H9 (cell line): ENCODE results near the gene CGA. TPM values are rescaled to one million over a fixed set of nuclear protein-coding genes. Genes with fewer than 3 reads are reported as not detected.
"Not testable (repeated sequence)": the region's sequence is repeated elsewhere in the genome, so short reads cannot be mapped to it uniquely, and the experiment has no call there.

Experiments
- DNase-seq: peaks from one replicate; pipeline ENCODE4 v3.0.0-alpha.2; 2017
- H2AFZ ChIP-seq: one replicate; pipeline ENCODE4 v1.6.1; 2013; ENCODE audit warnings: mild to moderate bottlenecking, low read length, control low read depth, moderate library complexity
- H2AK5ac ChIP-seq: 2 replicates; pipeline ENCODE4 v1.6.1; 2013; ENCODE audit warnings: low read length, control low read depth, mixed read lengths; ENCODE audit not compliant: insufficient read length
- H2BK120ac ChIP-seq: one replicate; pipeline ENCODE4 v1.6.1; 2013; ENCODE audit warnings: low read depth, mild to moderate bottlenecking, low read length, control low read depth, inconsistent platforms; ENCODE audit not compliant: poor library complexity, severe bottlenecking
- H2BK12ac ChIP-seq: 2 replicates; pipeline ENCODE4 v1.6.1; 2013; ENCODE audit warnings: low read length, control low read depth, mixed read lengths, low read depth; ENCODE audit not compliant: insufficient read length
- H2BK15ac ChIP-seq: 2 replicates; pipeline ENCODE4 v1.6.1; 2013; ENCODE audit warnings: low read depth, low read length, control low read depth
- H2BK20ac ChIP-seq: one replicate; pipeline ENCODE4 v1.6.1; 2013; ENCODE audit warnings: low read depth, mild to moderate bottlenecking, low read length, control low read depth, inconsistent platforms; ENCODE audit not compliant: poor library complexity, severe bottlenecking
- H2BK5ac ChIP-seq: 2 replicates; pipeline ENCODE4 v1.6.1; 2013; ENCODE audit warnings: low read length, control low read depth, mixed read lengths; ENCODE audit not compliant: insufficient read length
- H3K14ac ChIP-seq: 2 replicates; pipeline ENCODE4 v1.6.1; 2013; ENCODE audit warnings: low read length, control low read depth; ENCODE audit not compliant: insufficient read depth
- H3K18ac ChIP-seq: 2 replicates; pipeline ENCODE4 v1.6.1; 2013; ENCODE audit warnings: low read depth, mild to moderate bottlenecking, mixed read lengths, low read length, control low read depth; ENCODE audit not compliant: insufficient read length
- H3K23ac ChIP-seq: 2 replicates; pipeline ENCODE4 v1.6.1; 2013; ENCODE audit warnings: low read length, control low read depth, mixed read lengths, low read depth; ENCODE audit not compliant: insufficient read length
- H3K23me2 ChIP-seq: 2 replicates; pipeline ENCODE4 v1.6.1; 2013; ENCODE audit warnings: low read depth, mild to moderate bottlenecking, mixed read lengths, low read length, control low read depth; ENCODE audit not compliant: insufficient read length, poor library complexity, severe bottlenecking
- H3K27ac ChIP-seq: 2 replicates; pipeline ENCODE4 v1.5.1; 2013; ENCODE audit warnings: low read length, control low read depth, mixed read lengths, low read depth; ENCODE audit not compliant: insufficient read length
- H3K27me3 ChIP-seq: 2 replicates; pipeline ENCODE4 v1.6.1; 2013; ENCODE audit warnings: low read length, control low read depth, inconsistent platforms; ENCODE audit not compliant: insufficient read depth
- H3K4ac ChIP-seq: 2 replicates; pipeline ENCODE4 v1.6.1; 2013; ENCODE audit warnings: low read depth, mild to moderate bottlenecking, control low read depth, inconsistent platforms, low read length, moderate library complexity
- H3K4me1 ChIP-seq: 2 replicates; pipeline ENCODE4 v1.6.1; 2013; ENCODE audit warnings: low read length, control low read depth, inconsistent platforms; ENCODE audit not compliant: insufficient read depth
- H3K4me2 ChIP-seq: 2 replicates; pipeline ENCODE4 v1.6.1; 2013; ENCODE audit warnings: low read length, control low read depth, mixed read lengths; ENCODE audit not compliant: insufficient read length, insufficient read depth
- H3K56ac ChIP-seq: 2 replicates; pipeline ENCODE4 v1.6.1; 2013; ENCODE audit warnings: low read depth, mild to moderate bottlenecking, mixed read lengths, low read length, control low read depth; ENCODE audit not compliant: insufficient read length
- H3K79me1 ChIP-seq: 2 replicates; pipeline ENCODE4 v1.6.1; 2013; ENCODE audit warnings: low read depth, mild to moderate bottlenecking, moderate library complexity, low read length, control low read depth, inconsistent platforms; ENCODE audit not compliant: insufficient read depth, poor library complexity, severe bottlenecking
- H3K79me2 ChIP-seq: 2 replicates; pipeline ENCODE4 v1.6.1; 2013; ENCODE audit warnings: low read length, control low read depth, inconsistent platforms; ENCODE audit not compliant: insufficient read depth
- H3K9ac ChIP-seq: 2 replicates; pipeline ENCODE4 v1.6.1; 2013; ENCODE audit warnings: low read length, control low read depth, mixed read lengths; ENCODE audit not compliant: insufficient read length; ENCODE audit errors: extremely low read depth
- H3K9me3 ChIP-seq: one replicate; pipeline ENCODE4 v1.6.1; 2013; ENCODE audit warnings: low read depth, low read length, inconsistent platforms; ENCODE audit not compliant: control insufficient read depth
- H3T11ph ChIP-seq: one replicate; pipeline ENCODE4 v1.6.1; 2013; ENCODE audit warnings: mild to moderate bottlenecking, low read length, control low read depth, inconsistent platforms
- H4K20me1 ChIP-seq: one replicate; pipeline ENCODE4 v1.6.1; 2013; ENCODE audit not compliant: control insufficient read depth, insufficient read length, insufficient read depth
- H4K5ac ChIP-seq: 2 replicates; pipeline ENCODE4 v1.6.1; 2013; ENCODE audit warnings: low read depth, mild to moderate bottlenecking, mixed read lengths, low read length, control low read depth; ENCODE audit not compliant: insufficient read length
- H4K8ac ChIP-seq: replicated peaks from 2 replicates; pipeline ENCODE4 v1.6.1; 2013; ENCODE audit warnings: low read length, control low read depth, mixed read lengths, low read depth; ENCODE audit not compliant: insufficient read length
- H4K91ac ChIP-seq: 2 replicates; pipeline ENCODE4 v1.6.1; 2013; ENCODE audit warnings: low read depth, mild to moderate bottlenecking, moderate library complexity, mixed read lengths, low read length, control low read depth; ENCODE audit not compliant: insufficient read length
- H3K27ac Mint-ChIP-seq, 3 experiments: 2 replicates in 2 of 3; 3 replicates in 1 of 3; pipeline ENCODE4 v1.8.0; 2020 to 2021; ENCODE audit warnings: mixed read lengths in 3 of 3, mild to moderate bottlenecking in 1 of 3, moderate library complexity in 1 of 3
- H3K27me3 Mint-ChIP-seq: 2 replicates; pipeline ENCODE4 v1.8.0; 2021; ENCODE audit warnings: low read depth, mild to moderate bottlenecking, moderate library complexity, mixed read lengths
- H3K36me3 Mint-ChIP-seq, 3 experiments: 2 replicates in 2 of 3; 3 replicates in 1 of 3; pipeline ENCODE4 v1.8.0; 2020 to 2021; ENCODE audit warnings: low read depth in 3 of 3, mixed read lengths in 3 of 3; ENCODE audit not compliant: insufficient read depth in 1 of 3
- H3K4me1 Mint-ChIP-seq, 2 experiments: 2 replicates each; pipeline ENCODE4 v1.8.0; 2020; ENCODE audit warnings: mixed read lengths in 2 of 2
- H3K4me3 Mint-ChIP-seq, 2 experiments: 2 replicates in 1 of 2; 3 replicates in 1 of 2; pipeline ENCODE4 v1.8.0; 2020 to 2021; ENCODE audit warnings: mild to moderate bottlenecking in 2 of 2, mixed read lengths in 2 of 2, moderate library complexity in 1 of 2
- H3K9me3 Mint-ChIP-seq, 2 experiments: 2 replicates in 1 of 2; 3 replicates in 1 of 2; pipeline ENCODE4 v1.8.0; 2020; ENCODE audit warnings: mild to moderate bottlenecking in 2 of 2, mixed read lengths in 2 of 2, moderate library complexity in 1 of 2
- WGBS: extraction: QIAGEN DNeasy Blood & Tissue Kit; methylation state at CpG from one replicate; pipeline ENCODE4 v1.1.7; 2013; ENCODE audit warnings: missing lambda C conversion rate, low lambda C conversion rate, mixed read lengths; ENCODE audit not compliant: insufficient read length; ENCODE audit errors: extremely low coverage; 5-methylcytosine and 5-hydroxymethylcytosine counted together
- long read RNA-seq: library from polyadenylated mRNA; unstranded; transcript quantifications from one replicate; pipeline ENCODE4 v2.0.0, GENCODE V29; 2020
- total RNA-seq: library from RNA; stranded (reverse); gene quantifications from 2 replicates; pipeline ENCODE4 v1.2.1, GENCODE V29; 2021
- TF ChIP-seq, protein P1 (sequence below): fragments of 200-600 bp; sonication (generic); conservative IDR thresholded peaks from 3 replicates; pipeline ENCODE4 v1.8.0; 2021; ENCODE audit warnings: antibody characterized with exemption, mild to moderate bottlenecking

The CGA gene
- not detected in 2 replicates for total RNA-seq
- long read RNA-seq: 0 reads

DNA sequence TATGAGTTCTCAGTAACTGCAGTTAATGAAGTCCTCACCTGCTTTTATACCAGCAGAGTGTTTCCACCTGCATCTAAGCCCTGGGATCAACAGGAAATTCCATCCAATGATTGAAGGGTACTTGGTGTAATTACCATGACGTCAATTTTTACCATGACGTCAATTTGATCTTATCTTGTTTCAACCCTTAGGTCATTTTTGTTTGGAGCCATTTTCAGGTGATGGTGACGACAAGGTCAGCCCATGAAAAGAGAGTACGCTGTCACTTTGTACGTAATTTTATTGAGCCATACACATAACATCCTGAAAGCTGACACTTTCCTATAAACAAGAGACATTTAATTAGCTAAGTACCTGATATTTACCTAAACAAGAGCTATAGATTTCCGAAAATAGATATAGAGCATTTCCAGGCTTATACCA, at the start of gene CGA:
CGA (minus strand) TSS at position 20 of the 423 bp plus-strand sequence. CDS start 6,906 bp downstream, outside the sequence.
- H3K4me1 ChIP-seq: no peaks in the 10 kb centered on the region
- no peaks in the 10 kb centered on the region for H3K9me3 ChIP-seq
- H3K27me3 ChIP-seq: no peaks in the 10 kb centered on the region
- no peak within 1 kb of the TSS for H3K14ac ChIP-seq
- no peak within 1 kb of the TSS for H3K4ac ChIP-seq
- H3K56ac ChIP-seq: no peak within 1 kb of the TSS
- TF ChIP-seq, protein P1, sequence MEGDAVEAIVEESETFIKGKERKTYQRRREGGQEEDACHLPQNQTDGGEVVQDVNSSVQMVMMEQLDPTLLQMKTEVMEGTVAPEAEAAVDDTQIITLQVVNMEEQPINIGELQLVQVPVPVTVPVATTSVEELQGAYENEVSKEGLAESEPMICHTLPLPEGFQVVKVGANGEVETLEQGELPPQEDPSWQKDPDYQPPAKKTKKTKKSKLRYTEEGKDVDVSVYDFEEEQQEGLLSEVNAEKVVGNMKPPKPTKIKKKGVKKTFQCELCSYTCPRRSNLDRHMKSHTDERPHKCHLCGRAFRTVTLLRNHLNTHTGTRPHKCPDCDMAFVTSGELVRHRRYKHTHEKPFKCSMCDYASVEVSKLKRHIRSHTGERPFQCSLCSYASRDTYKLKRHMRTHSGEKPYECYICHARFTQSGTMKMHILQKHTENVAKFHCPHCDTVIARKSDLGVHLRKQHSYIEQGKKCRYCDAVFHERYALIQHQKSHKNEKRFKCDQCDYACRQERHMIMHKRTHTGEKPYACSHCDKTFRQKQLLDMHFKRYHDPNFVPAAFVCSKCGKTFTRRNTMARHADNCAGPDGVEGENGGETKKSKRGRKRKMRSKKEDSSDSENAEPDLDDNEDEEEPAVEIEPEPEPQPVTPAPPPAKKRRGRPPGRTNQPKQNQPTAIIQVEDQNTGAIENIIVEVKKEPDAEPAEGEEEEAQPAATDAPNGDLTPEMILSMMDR: no peak
- no peak within 1 kb of the TSS for H3K23ac ChIP-seq
- no peak within 1 kb of the TSS for H2BK20ac ChIP-seq
- no peaks in the 10 kb centered on the region for H3K23me2 ChIP-seq
- Mint-ChIP-seq H3K9me3 (no peaks in the 10 kb centered on the region), H3K27ac (no peak within 1 kb of the TSS), H3K4me1 (no peaks in the 10 kb centered on the region), H3K27me3 (no peaks in the 10 kb centered on the region), H3K4me3 (no peak within 1 kb of the TSS), H3K36me3 (no peaks in the 10 kb centered on the region)
- no peak within 1 kb of the TSS for H2BK5ac ChIP-seq
- WGBS: no CpG with 5 or more reads among the region's 6 CpGs
- no peak within 1 kb of the TSS for H4K91ac ChIP-seq
- no peaks in the 10 kb centered on the region for H3K79me1 ChIP-seq
- no peaks in the 10 kb centered on the region for H3K79me2 ChIP-seq
- no peak within 1 kb of the TSS for H2BK12ac ChIP-seq
- no peak within 1 kb of the TSS for H3T11ph ChIP-seq
- H3K9ac ChIP-seq: no peak within 1 kb of the TSS
- H4K5ac ChIP-seq: no peak within 1 kb of the TSS
- H3K27ac ChIP-seq: no peak within 1 kb of the TSS
- no peak within 1 kb of the TSS for H2BK120ac ChIP-seq
- no peak within 1 kb of the TSS for H4K8ac ChIP-seq
- H2BK15ac ChIP-seq: no peak within 1 kb of the TSS
- no peak within 1 kb of the TSS for H3K4me2 ChIP-seq
- no peak within 1 kb of the TSS for H2AFZ ChIP-seq
- no peak within 1 kb of the TSS for H2AK5ac ChIP-seq
- H4K20me1 ChIP-seq: no peaks in the 10 kb centered on the region
- no peak for DNase-seq
- no peak within 1 kb of the TSS for H3K18ac ChIP-seq

DNA sequence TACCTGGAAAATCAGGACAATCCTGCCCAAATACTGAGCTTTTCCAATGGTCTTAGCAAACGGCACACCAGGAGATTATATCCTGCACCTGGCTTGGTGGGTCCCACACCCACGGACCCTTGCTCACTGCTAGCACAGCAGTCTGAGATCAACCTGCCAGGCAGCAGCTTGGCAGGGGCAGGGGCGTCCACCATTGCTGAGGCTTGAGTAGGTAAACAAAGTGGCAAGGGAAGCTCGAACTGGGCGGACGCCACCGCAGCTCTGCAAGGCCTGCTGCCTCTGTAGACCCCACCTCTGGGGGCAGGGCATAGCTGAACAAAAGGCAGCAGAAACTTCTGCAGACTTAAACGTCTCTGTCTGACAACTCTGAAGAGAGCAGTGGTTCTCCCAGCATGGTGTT, 45.0 kb upstream of the CGA start:
- H3K4me3 Mint-ChIP-seq, H3K4me2 ChIP-seq, H3K9ac ChIP-seq, H2BK12ac ChIP-seq, H2BK20ac ChIP-seq, H3K27me3 ChIP-seq, H2BK120ac ChIP-seq, H2AK5ac ChIP-seq, H3K4me1 Mint-ChIP-seq, H3K4ac ChIP-seq, H4K20me1 ChIP-seq, H2AFZ ChIP-seq, H3K18ac ChIP-seq, H3K27ac ChIP-seq, H3K23me2 ChIP-seq, H3K79me1 ChIP-seq, H4K5ac ChIP-seq, H3K9me3 ChIP-seq, H3K56ac ChIP-seq, H3K23ac ChIP-seq, H4K91ac ChIP-seq, H2BK15ac ChIP-seq, DNase-seq, H3K79me2 ChIP-seq, H3T11ph ChIP-seq, H3K27ac Mint-ChIP-seq, H2BK5ac ChIP-seq, H3K4me1 ChIP-seq, H4K8ac ChIP-seq, H3K14ac ChIP-seq: not testable (repeated sequence)
- Mint-ChIP-seq H3K36me3 (peaks cover 1 to 24% (median 7%) of the 10 kb centered on the region in 3 experiments; a peak in 6 of 7 replicates), H3K27me3 (peaks cover 17% of the 10 kb centered on the region), H3K9me3 (peaks cover 18 to 24% of the 10 kb centered on the region in 2 experiments)
- WGBS: no CpG with 5 or more reads among the region's 8 CpGs
